HG03139 (cell line): ENCODE data around the gene RAD18.

ENCODE experiments used
- ATAC-seq: cut with Tn5 transposase; IDR thresholded peaks from one replicate; pipeline ENCODE4 v1.9.1; 2021; ENCODE audit not compliant: unreplicated experiment

Gene RAD18

DNA sequence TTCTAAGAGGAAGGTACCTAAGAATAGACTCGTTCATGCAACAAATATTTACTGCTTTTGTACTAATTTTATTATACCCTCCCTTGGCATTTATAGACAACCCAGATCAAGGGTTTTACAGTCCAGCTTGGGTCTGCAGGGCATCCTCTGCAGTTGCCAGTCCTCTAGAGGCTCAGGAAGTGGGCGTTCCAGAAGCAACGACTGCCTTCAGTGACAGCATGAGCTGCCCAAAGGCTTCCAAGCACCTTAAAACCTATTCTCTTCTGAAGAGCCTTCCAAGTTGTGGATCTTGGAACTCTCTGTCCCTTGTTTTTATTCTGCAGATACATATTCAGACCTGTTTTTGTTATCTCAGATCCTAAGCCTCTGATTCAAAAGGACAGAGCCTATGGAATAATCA lies 95.6 kb downstream of the RAD18 start:
- no peak for ATAC-seq

DNA sequence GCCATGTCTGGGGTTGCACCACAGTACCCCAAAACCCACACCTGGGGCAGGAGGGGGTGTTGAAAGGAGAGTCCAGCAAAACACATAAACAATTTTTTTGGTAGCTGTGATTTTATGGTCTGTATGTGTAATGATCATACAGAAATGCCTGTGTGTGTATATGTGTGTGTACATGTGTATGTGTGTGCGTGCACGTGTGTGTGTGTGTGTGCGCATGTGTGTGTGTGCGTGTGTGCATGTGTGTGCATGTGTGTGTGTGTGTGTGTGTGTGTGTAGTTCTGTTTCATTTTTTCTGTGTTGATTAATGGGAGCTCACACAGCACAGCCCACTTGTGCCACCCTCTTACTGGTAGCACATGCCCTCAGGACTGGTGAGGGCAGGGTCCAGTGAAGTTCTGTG lies 97.6 kb downstream of the RAD18 start:
- no peak for ATAC-seq

DNA sequence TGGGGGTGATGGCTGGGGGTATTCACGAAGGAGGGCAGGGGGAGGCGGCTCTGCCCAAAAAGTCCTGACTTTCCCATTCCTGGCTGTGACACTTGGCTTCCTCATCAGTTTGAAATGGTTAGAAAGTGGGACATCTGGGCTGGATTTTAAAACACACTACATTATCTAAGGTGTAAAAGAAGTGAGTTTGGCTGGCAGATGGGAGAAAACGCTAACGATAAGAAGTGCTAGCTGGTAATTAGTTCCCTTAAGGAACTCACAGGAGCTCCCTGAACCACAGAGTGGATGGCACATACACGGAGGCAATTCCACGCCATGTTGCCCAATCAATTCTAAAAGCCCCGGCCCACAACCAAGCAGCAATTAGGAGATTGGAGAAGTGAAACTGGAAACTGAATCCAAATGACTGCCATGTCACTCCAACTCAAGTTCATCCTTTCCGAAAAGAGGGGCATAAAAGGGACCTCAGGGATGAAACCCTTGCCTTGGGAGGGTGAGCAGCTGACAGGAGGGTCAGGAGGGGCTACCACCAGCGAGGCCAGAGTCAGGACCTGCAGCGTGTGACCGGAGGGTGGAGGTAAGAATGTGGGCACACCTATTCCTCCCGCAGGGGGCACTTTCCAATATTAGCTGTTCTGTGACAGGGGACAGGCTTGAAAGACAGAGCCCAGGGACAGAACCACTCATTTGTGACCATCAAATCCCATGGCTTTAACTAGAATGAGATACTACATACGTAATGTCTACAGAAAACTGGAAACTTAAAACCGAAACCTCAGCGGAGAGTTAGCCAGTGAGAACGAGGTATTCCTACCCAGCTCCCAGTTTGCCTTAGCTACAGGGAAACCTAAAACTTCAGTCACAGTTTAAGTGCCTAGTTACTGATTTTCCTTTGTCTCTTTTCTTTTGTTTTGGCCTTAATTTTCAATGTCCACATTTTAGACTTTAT lies 98.6 kb downstream of the RAD18 start:
- ATAC-seq = no peak

DNA sequence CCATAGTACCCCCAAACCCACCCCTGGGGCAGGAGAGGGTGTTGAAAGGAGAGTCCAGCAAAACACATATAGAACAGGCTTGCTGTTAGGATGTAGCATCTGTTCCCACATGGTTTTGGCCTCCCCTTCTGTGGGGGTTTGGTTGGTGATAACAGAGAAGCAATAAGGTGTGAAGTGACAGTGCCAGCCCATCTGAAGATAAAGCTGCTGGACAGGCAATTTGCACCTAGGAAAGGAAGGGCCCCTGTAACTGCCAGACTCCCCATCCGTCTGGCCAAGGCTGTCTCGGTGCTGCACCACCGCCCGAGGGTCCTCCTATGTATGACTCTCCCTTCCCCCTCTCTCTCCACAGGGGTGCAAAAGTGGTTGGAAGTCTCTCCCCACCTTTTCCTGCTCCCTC lies 99.4 kb downstream of the RAD18 start:
- ATAC-seq = no peak

DNA sequence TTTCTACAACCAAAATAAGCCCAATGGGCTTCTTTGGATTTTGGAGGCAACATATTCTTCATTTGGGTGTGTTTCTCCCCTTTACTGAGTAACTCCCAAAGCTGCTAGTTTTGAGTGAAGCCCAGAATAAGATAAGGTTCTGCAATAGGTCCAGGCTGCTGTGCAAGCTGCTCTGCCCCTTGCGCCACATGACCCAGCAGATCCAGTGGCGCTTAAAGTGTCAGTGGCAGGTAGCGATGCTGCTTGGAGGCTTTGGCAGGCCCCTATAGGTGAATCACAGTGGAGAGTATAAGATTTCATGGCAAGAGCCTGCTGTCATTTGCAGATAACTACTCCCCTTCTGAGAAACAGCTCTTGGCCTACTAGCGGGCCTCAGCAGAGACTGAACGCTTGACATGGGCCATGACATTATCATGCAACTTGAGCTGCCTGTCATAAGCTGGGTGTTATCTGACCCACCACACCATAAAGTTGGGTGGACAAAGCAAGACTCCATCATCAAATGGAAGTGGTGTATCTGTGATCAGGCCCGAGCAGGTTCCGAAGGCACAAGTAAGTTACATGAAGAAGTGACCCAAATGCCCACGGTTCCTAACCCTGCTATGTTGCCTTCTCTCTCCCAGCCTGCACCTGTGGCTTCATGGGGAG lies 105.4 kb downstream of the RAD18 start:
- ATAC-seq = no peak

DNA sequence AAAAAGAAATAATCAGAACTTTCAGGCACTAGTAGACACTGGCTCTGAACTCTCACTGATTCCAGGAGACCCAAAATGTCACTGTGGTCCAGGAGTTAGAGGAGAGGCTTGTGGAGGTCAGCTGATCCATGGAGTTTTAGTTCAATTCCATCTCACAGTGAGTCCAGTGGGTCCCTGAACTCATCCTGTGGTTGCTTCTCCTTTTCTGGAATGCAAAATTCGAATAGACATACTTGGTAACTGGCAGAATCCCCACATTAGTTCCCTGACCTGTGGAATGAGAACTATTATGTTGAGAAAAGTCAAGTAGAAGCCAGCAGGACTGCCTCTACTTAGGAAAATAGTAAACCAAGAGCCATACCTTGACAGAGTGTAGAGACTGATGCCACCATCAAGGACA lies 106.6 kb downstream of the RAD18 start:
- ATAC-seq = no peak

DNA sequence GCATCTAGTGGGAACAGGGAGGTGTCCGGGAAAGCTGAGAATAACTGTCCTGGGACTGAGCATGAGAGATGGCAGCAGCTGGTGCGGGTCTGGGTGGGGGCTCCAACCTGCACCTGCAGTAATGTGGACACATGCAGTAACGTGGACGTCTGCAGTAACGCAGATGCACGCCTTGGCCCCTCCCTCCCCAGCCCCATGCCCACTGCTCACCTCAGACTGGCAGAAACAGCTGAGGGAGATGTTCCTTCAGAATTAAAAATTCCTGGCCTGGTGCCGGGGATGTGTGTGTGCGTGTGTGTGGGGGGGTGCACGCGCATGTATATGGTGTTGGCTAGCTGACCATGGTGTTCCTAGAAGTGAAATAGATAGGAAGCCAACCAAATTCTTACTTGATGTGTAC lies 107.2 kb downstream of the RAD18 start:
- no peak for ATAC-seq

DNA sequence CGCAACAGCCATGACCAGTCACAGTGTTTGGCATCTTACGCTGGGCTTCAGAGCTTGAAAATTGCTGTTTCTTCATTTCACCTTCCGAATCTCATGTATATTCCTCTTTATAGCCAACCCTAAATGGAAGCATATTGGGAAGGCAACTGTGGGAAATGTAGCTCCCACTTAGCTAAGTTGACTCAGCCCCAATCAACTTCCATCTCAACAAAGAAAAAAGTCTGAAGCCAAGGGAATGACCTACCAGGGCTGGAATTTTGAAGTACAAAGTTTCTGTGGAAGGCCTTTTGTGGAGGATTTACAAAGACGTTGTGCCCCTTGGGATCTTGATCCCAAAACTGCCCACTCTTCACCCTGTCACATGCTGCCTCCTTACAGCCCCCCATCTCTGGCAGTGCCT lies 108.6 kb downstream of the RAD18 start:
- ATAC-seq = no peak

DNA sequence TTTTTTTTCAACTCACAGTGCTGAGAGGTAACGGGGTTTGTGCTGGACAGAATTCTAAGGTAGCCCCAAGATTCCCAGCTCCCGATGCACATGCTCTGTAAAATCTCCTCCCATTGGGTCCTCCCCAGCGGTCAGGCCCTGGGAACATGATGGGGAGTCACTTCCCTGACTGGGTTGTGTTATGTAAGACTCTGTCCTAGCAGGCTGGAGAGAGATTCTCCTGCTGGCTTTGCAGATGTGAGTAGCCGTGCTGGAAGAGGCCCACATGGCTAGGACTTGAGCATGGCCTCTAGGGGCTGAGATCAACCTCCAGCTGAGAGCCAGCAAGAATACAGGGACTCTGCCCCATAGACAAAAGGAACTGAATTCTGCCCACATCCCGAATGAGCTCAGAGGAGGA lies 110.2 kb downstream of the RAD18 start:
- ATAC-seq = no peak

DNA sequence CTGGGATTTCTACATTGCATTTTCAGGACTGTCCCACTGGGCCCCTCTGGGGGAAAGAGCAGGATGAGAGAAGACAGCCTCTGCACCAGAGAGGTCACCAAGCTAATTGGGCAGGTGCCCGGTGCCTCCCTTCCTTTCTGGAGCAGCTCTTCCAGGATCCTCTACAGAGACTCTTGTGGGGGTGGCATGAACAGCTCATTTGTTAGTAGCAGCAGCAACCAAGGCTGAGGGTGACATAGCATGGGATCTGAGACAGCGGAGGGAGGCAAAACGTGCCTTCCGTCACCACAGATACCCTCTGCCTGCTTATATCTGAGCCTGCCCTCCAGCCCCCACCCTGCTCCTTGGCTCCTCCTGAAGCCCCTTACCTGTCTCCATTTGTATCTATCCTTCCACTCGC lies 110.8 kb downstream of the RAD18 start:
- no peak for ATAC-seq

DNA sequence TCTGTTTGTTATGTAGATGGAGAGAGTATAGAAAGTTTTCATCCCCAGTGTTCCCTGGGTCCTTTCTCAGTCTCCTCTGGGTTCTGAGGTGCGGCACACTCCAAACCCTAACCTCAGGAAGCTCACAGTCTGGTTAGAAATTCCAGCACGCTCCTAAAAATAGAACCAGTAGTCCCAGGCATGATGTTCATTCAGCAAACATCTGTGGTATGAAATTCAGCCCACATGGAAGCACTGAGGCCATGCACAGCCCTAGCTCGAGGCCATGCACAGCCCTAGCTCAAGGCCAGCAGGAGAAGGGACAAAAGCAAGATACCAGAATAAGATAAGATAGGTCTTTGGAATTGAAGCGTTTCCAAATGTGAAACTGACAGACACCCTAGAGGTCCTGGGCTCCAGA lies 111.6 kb downstream of the RAD18 start:
- no peak for ATAC-seq

DNA sequence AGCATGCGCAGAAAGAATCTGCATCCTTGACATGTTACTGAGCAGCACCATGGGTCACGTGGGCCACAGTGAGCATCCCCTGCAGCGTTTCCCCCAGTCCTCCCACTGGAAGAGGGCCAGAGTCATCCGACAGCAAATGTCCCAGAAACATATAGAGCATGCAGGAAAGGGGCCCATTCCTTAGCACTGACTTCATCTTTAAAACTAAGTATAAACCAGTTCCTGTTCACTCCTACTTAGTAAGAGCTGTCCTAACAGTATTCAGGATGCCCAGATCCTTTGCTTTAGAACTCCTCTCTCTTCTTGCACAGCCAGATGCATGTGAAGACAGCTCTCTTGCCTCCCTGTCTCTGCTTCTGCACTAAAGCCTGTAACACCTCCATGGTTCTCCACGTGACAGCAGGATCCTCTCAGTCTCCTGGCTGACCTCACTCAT lies 114.6 kb downstream of the RAD18 start:
- ATAC-seq = no peak

DNA sequence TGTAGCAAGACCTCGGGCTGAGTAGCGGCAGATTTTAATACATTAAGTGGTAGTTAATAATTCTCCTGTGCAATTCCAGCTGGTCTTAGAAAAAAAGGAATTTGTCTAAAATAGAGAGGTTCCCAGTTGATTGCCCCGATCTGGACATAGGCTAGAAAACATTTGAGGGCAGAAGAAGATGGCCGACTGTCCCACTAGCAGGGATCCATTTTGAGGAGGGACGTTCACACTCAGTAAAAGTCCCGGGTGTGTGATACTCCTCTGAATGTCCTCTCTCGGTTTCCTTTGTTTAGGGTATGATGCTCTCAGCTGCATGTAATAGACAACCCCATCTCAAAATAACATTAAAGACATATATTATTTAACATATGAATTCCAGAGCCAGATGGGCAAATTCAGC lies 116.0 kb downstream of the RAD18 start:
- no peak for ATAC-seq

DNA sequence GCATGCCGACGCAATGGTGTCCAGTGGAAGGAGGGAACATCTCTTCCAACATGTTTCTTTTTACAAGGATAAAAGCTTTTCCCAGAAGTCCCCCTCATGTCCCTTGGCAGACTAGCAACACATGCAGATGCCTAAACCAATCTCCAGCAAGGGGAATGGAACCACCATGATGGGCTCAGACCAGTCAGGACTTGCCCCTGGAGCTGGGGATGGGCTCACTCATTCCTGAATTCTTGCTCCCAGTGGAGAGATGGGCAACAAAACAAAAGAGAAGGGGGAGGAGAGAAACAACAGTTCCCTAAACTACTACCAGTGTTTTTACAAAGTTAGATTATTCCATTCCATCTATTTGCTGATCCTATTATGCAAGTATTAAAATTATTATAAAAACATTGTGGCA lies 117.1 kb downstream of the RAD18 start:
- ATAC-seq = no peak

DNA sequence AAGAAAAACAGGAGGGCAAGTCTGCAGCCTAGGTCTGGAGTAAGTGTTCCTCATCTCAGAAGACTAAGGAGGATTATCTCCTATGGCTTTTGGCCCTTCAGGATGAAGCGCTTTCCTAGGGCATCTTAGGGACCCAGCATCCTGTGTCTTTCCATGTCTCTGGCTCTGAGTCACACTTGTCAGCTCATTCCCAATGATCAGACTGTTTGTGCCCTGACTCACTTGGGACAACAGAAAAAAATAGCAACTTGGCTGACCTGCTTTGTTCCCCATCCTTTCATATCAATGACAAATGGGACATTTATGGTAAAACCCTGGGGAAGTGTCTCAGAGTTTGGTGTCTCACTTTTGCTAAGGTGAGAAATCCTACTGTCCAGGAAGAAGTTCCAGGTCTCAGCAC lies 117.6 kb downstream of the RAD18 start:
- ATAC-seq = no peak

DNA sequence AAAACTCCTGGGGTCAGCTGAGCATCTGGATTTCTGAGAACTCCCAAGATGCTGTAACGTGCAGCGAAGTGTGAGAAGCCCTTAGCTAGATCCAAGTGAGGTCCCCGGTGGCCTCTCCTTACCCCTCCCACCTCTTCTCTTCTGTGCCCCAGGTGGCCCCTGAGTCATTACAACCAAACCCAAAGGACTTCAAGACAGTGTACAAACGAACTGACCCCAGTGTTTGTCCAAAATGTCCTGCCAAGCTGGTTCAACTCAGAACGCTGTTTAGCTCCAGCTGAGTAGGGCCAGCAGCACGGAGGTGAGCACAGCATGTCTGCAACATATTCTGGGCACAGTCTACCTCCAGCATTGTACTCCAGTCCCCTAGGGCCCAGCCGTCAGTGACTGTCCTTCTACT lies 119.9 kb downstream of the RAD18 start:
- no peak for ATAC-seq

DNA sequence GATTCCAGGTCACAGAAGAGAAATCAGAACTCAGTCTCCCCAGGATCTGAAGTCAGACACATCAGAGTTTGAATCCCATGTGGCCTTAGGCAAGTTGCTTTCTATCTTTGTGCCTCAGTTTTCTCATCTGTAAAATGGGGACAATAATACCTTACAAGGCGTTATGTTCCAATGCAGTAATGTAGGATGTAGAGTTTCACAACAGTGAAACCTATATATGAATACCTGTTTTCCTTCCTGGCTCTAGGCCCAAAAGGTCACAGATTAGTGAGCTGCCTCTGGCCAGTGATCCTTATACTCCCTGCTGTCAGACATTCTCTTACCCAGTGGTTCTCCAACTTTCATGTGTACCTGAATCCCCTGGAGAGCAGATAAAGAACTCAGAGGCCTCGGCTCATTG lies 121.0 kb downstream of the RAD18 start:
- no peak for ATAC-seq

DNA sequence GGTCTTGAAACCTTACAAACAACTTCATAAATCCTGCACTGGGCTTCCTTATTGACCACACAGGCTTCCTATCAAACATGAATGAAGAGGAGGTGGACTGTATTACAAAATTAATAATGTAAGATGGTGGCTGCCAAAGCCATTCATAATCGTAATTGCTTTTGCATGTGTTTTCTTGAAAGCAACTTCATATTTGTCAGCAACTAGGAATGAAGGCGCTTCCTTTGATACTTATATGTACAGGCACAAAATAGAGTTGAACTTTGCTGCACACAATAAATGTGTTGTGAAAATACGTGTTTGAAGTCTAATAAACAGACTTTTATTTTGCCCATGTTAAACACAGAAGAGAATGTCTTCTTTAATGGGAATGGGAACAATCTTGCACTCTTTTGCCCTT lies 121.8 kb downstream of the RAD18 start:
- no peak for ATAC-seq

DNA sequence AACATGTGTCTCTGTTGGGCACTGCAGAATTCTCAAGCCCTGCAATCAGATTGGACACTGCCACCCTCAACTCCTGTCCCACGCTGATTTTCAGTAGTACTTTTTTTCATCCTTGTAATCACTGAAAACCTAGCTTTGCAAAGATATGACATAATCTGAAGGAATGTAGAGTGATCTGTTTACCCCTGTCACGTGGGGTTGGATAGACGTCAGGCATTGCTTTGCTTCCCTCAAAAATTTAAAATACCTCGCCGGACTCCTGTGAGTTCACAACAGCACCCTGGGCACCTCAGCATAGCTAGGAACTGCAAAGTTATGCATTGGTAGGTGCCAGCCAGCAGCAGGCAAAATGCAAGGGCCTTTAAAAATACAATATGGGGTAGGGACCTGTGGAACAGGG lies 122.7 kb downstream of the RAD18 start:
- ATAC-seq = no peak

DNA sequence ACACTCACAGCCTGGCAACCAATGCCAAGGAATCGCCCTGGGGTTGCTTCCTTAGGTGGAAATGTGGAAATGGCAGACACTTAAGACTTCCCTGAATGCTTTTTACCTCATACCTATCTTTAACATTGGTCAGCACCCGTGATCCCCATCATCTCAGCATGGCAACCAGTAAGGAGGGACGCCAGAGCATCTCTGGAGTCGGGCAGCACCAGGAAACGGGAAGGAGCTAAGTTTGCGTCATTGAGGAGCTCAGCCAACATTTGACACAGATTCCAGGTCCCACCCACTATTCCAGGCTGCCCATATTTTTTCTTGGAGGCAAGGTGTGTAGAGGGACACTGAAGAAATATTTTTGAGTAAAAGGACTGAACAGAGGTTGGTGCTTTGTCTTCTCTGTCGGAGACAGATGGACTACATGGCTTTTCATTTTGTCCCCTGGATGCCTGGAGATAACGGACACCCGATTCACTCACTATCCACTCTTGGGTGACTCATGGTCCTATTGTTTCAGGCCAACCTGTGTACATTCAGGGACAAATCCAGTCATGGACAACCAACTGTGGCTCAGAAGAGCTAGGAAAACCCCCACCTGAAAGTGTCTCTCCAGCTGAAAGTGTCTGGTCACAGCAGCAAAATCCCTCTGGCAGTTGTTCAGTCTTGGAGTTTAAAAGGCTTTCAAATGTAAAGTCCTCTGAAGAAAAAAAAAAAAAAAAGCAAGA lies 123.5 kb downstream of the RAD18 start:
- no peak for ATAC-seq

DNA sequence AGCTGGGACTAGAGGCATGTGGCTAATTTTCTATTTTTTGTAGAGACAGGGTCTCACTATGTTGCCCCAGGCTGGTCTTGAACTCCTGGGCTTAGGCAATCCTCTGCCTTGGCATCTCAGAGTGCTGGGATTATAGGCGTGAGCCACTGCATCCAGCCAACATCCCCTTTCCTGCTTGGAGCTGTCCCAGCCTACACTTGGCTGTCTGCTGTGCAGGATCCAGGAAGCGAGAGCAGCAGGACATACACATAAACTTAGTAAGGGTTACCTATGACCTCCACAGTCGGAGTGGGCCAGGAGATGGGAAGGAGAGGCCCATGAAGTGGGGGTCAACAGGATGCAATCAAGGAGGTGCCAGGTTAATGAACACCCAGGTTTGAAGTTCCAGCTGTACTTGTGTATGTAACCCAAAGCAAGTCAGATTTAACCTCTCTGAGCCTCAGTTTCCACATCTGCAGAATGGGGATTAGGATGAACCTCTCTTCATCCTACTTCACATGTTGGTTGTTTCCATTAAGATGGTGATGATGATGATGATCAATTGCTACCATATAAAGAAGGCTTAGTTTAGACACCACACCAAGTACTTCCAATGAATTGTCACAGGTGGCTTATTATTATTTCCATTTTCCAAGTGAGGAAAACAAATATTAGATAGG lies 124.4 kb downstream of the RAD18 start:
- ATAC-seq = no peak
